Thymus (tissue), 11 donors: ENCODE data around the gene MIEF2. TPM values are rescaled to one million over a fixed set of nuclear protein-coding genes. Genes with fewer than 3 reads are reported as not detected.
A peak's percentile ranks its signal among the peaks of the same experiment; 100 is the strongest.

Source experiments
- DNase-seq, 9 donors: peaks; one replicate each; pipeline ENCODE4 v3.0.0-alpha.2; 2013; ENCODE audit warnings: low spot score in 9 of 9, low read depth in 6 of 9, missing footprints in 1 of 9
- H3K27ac ChIP-seq, 2 donors: one replicate each; pipeline ENCODE4 v1.5.1; 2013; ENCODE audit warnings: control low read depth in 1 of 2, low read depth in 1 of 2, low read length in 1 of 2, mild to moderate bottlenecking in 1 of 2, moderate library complexity in 1 of 2
- H3K27me3 ChIP-seq, 2 donors: one replicate each; pipeline ENCODE4 v1.5.1; 2013; ENCODE audit warnings: low read length in 1 of 2; ENCODE audit not compliant: control insufficient read depth in 2 of 2, insufficient read depth in 1 of 2
- H3K36me3 ChIP-seq, 2 donors: one replicate each; pipeline ENCODE4 v1.5.1; 2013; ENCODE audit warnings: low read length in 1 of 2, mild to moderate bottlenecking in 1 of 2, moderate library complexity in 1 of 2; ENCODE audit not compliant: control insufficient read depth in 2 of 2, insufficient read depth in 2 of 2
- H3K4me1 ChIP-seq, 2 donors: one replicate each; pipeline ENCODE4 v1.5.1; 2013; ENCODE audit warnings: low read length in 2 of 2; ENCODE audit not compliant: control insufficient read depth in 2 of 2, insufficient read depth in 2 of 2
- H3K4me3 ChIP-seq, 2 donors: one replicate each; pipeline ENCODE4 v1.5.1; 2013; ENCODE audit warnings: low read length in 2 of 2, control low read depth in 1 of 2, mild to moderate bottlenecking in 1 of 2
- H3K9me3 ChIP-seq, 2 donors: one replicate each; pipeline ENCODE4 v1.5.1; 2013; ENCODE audit warnings: low read length in 1 of 2, mild to moderate bottlenecking in 1 of 2; ENCODE audit not compliant: control insufficient read depth in 2 of 2, insufficient read depth in 1 of 2
- WGBS: extraction: QIAGEN DNeasy Blood & Tissue Kit; methylation state at CpG from one replicate; pipeline ENCODE4 v1.1.7; 2013; 5-methylcytosine and 5-hydroxymethylcytosine counted together
- polyA plus RNA-seq: library from polyadenylated mRNA; stranded (reverse); fragments of 200-250 nt; gene quantifications from one replicate; pipeline ENCODE4 v1.2.3, GENCODE V29; 2013
- total RNA-seq: library from RNA; stranded (reverse); fragments of 120-200 nt; gene quantifications from one replicate; pipeline ENCODE4 v1.2.4, GENCODE V29; 2013
- donor health status: healthy.

Gene MIEF2
- total and polyA plus RNA-seq, 2 donors = 5.4 to 8.5 TPM

- under 1% methylated on average over 16 of the region's 16 CpGs for WGBS
- peak in 1 of 9 donors; percentile 56 for DNase-seq
- peaks cover 3 to 4% of the 10 kb centered on the region in 2 donors for H3K9me3 ChIP-seq
- peaks cover 31 to 39% of the 10 kb centered on the region in 2 donors for H3K4me1 ChIP-seq
- peak overlapping the region; percentile 78 to 80 for H3K4me3 ChIP-seq
- no peaks in the 10 kb centered on the region for H3K27me3 ChIP-seq
- peak overlapping the region; percentile 47 to 88 for H3K27ac ChIP-seq
- peaks cover 34 to 36% of the 10 kb centered on the region in 2 donors for H3K36me3 ChIP-seq
These were observed 2.5 kb upstream of the MIEF2 start for GRCh38 chr17:18257982-18258355.

- H3K36me3 ChIP-seq = peaks cover 32 to 36% of the 10 kb centered on the region in 2 donors
- H3K27me3 ChIP-seq = no peaks in the 10 kb centered on the region
- peaks cover 1 to 4% of the 10 kb centered on the region in 2 donors for H3K9me3 ChIP-seq
- peaks cover 31 to 39% of the 10 kb centered on the region in 2 donors for H3K4me1 ChIP-seq
- peak within 1 kb of the TSS; percentile 78 to 80 for H3K4me3 ChIP-seq
- 2% methylated on average over 71 of the region's 71 CpGs for WGBS
- H3K27ac ChIP-seq = peak within 1 kb of the TSS; percentile 66 to 88
- DNase-seq = peak in 7 of 9 donors; percentile 29 to 72 (median 45)
These were observed 2.0 kb upstream of the MIEF2 start, which contains the start of gene FLII for GRCh38 chr17:18258356-18259038. Gene FLII (minus strand): TSS chr17:18258738. CDS start chr17:18258690, 48 bp downstream.

GRCh38 chr17:18259621-18260331, 686 bp upstream of the MIEF2 start:
- peaks cover 0 to 4% of the 10 kb centered on the region in 2 donors for H3K9me3 ChIP-seq
- H3K4me3 ChIP-seq = peak overlapping the region; percentile 69 to 78
- H3K36me3 ChIP-seq = peaks cover 31 to 36% of the 10 kb centered on the region in 2 donors
- WGBS = 84% methylated on average over 22 of the region's 22 CpGs
- peak overlapping the region; percentile 57 to 88 for H3K27ac ChIP-seq
- no peaks in the 10 kb centered on the region for H3K27me3 ChIP-seq
- no peak for DNase-seq
- H3K4me1 ChIP-seq = peaks cover 31 to 39% of the 10 kb centered on the region in 2 donors

- Histone ChIP-seq H3K27me3 (no peaks in the 10 kb centered on the region), H3K36me3 (peaks cover 26 to 31% of the 10 kb centered on the region in 2 donors), H3K9me3 (no peaks in the 10 kb centered on the region), H3K4me1 (peaks cover 31 to 39% of the 10 kb centered on the region in 2 donors), H3K27ac (peak overlapping the region; percentile 83 to 88), H3K4me3 (peak overlapping the region; percentile 69 to 78)
- DNase-seq = peak in 1 of 9 donors; percentile 3
- 18% methylated on average over 16 of the region's 16 CpGs for WGBS
These were observed 669 bp downstream of the MIEF2 start for GRCh38 chr17:18261146-18261515.

- Histone ChIP-seq H3K36me3 (peaks cover 23 to 28% of the 10 kb centered on the region in 2 donors), H3K4me3 (peak overlapping the region in 1 of 2 donors; percentile 69), H3K27me3 (no peaks in the 10 kb centered on the region), H3K9me3 (no peaks in the 10 kb centered on the region), H3K4me1 (peaks cover 31 to 37% of the 10 kb centered on the region in 2 donors), H3K27ac (no peak overlapping the region)
- no peak for DNase-seq
- WGBS = 98% methylated on average over 3 of the region's 3 CpGs
These were observed 1.2 kb downstream of the MIEF2 start for GRCh38 chr17:18261659-18262058.

GRCh38 chr17:18262111-18262510, 1.6 kb downstream of the MIEF2 start:
- Histone ChIP-seq H3K4me3 (no peak overlapping the region), H3K4me1 (peaks cover 26 to 33% of the 10 kb centered on the region in 2 donors)
- DNase-seq = no peak

GRCh38 chr17:18262641-18263040, 2.2 kb downstream of the MIEF2 start:
- WGBS = 97% methylated on average over 12 of the region's 12 CpGs
- H3K27ac ChIP-seq = no peak overlapping the region
- no peak for DNase-seq

More at GRCh38 chr17:18262111-18262510, 1.6 kb downstream of the MIEF2 start:
- H3K9me3 ChIP-seq = no peaks in the 10 kb centered on the region
- no peak overlapping the region for H3K27ac ChIP-seq
- H3K36me3 ChIP-seq = peaks cover 23 to 28% of the 10 kb centered on the region in 2 donors
- WGBS = 93% methylated on average over 2 of the region's 2 CpGs
- H3K27me3 ChIP-seq = no peaks in the 10 kb centered on the region

GRCh38 chr17:18263885-18264682, 3.6 kb downstream of the MIEF2 start:
- H3K36me3 ChIP-seq = peaks cover 23 to 28% of the 10 kb centered on the region in 2 donors
- 98% methylated on average over 50 of the region's 50 CpGs for WGBS
- DNase-seq = no peak
- no peak overlapping the region for H3K4me3 ChIP-seq
- H3K27me3 ChIP-seq = no peaks in the 10 kb centered on the region
- H3K9me3 ChIP-seq = no peaks in the 10 kb centered on the region
- no peak overlapping the region for H3K27ac ChIP-seq
- H3K4me1 ChIP-seq = peaks cover 15 to 21% of the 10 kb centered on the region in 2 donors

More at GRCh38 chr17:18262641-18263040, 2.2 kb downstream of the MIEF2 start:
- Histone ChIP-seq H3K4me1 (peaks cover 21 to 28% of the 10 kb centered on the region in 2 donors), H3K36me3 (peaks cover 23 to 28% of the 10 kb centered on the region in 2 donors), H3K9me3 (no peaks in the 10 kb centered on the region), H3K27me3 (no peaks in the 10 kb centered on the region), H3K4me3 (no peak overlapping the region)
